GM19025 (cell line): ENCODE results near the gene COL4A2.
"Not testable (repeated sequence)": the region's sequence is repeated elsewhere in the genome, so short reads cannot be mapped to it uniquely, and the experiment has no call there.

ENCODE experiments used
- ATAC-seq: cut with Tn5 transposase; IDR thresholded peaks from one replicate; pipeline ENCODE4 v1.9.1; 2021; ENCODE audit warnings: mild to moderate bottlenecking, low read depth, moderate library complexity; ENCODE audit not compliant: unreplicated experiment

COL4A2 gene

DNA sequence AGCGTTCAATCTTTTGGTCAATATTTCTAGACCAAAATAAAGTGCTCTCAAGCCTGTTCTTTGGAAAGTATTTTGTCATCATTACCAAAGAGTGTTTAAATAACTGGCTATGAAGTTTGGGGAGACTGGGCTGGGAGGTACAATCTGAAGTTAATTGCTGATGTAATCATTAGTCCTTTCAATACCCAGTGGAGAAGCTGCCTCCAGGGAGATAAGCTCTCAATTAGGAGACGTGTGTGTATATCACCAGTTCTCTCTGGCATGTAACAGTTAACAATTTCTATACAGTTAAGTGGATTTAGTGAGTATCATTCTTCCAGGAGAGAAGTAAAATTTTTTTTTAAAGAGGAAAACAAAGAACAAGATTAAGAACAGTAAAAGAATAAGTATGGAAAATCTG is 1.5 kb upstream of the COL4A2 start:
- no peak for ATAC-seq

DNA sequence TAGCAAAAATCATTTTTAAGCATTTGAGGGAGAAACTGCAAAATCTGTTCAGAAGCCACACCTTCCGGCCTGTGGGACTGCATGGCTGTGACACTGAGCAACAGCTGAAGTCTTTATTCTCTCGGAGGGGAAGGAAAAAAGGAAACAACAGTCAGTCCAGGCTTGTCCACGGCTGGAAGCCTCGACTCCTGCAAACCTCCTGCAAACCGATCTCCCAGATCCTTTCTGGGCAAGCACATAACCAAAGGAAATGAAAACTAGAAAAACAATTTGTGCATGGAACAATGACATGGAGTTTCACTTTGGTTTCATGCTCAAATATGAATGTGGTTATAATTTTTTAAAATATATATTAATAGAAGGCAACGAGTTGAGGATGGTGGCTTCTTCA is 1.1 kb upstream of the COL4A2 start:
- no peak for ATAC-seq

DNA sequence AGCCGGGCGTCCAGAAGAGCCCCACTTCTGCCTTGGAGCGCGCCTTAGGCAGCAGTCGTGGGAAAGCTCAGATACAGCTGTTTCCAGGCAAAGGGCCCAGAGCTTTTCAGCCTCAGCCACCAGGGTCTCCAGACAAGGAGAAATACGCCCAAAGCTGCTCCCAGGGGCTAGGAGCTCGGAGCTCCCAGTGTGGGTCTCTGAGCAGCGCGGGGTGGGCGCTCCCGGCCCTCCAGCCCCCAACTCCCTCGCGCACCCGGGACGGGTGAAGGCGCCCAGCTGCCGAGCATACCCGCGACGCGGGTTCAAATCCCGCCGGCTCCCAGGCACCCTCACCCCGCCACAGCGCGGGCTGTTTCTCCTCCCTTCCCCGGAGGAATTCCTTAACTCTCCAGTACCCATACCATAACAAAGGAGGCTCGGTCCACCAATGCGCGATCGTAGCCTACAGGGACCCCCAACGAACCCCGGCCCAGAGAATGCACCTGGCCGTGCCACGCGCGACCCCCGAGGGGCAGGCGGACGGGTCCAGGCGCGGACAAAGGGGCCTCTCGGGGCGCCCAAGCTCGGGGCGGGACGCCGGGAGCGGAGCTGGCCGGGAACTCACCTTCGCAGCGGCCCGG is 634 bp upstream of the COL4A2 start:
- no peak for ATAC-seq

DNA sequence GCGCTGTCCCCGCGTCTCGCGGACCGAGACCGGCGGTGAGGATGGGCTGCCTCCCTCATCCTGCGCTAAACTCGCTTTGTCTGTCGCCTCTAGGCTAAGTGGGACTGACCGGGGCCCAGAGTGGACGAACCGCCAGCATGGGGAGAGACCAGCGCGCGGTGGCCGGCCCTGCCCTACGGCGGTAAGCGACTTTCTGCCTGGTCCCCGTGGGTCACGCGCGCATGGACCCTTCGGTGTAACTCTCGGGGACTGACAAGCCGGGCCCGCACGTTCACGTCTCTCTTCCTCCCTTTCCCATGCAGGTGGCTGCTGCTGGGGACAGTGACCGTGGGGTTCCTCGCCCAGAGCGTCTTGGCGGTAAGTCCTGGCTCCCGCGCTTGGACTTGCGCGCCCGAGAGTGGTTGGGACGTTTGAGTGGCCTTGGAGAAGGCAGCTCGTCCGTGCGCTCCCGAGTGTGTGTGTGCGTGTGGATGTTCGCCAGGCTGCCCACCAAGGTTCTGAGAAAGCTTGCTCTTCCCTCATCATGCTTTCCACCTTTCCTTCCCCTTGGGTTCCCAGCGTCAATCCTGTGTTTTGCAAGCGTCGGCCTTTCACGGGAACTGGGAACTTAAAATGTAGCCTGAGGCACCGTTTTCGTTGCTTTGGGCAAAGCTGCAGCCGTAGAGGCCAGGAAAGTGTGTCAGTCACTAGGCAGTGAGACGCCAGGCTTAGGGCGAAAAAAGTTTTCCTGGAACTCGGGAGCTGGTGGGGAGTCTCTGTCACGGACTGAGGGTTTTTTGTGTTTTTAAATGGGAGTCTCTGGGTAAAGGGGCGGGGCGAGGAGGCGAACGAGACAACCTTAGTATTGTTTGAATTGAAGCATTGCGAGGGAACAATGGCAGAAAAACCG is 927 bp downstream of the COL4A2 start:
- ATAC-seq, result no peak

DNA sequence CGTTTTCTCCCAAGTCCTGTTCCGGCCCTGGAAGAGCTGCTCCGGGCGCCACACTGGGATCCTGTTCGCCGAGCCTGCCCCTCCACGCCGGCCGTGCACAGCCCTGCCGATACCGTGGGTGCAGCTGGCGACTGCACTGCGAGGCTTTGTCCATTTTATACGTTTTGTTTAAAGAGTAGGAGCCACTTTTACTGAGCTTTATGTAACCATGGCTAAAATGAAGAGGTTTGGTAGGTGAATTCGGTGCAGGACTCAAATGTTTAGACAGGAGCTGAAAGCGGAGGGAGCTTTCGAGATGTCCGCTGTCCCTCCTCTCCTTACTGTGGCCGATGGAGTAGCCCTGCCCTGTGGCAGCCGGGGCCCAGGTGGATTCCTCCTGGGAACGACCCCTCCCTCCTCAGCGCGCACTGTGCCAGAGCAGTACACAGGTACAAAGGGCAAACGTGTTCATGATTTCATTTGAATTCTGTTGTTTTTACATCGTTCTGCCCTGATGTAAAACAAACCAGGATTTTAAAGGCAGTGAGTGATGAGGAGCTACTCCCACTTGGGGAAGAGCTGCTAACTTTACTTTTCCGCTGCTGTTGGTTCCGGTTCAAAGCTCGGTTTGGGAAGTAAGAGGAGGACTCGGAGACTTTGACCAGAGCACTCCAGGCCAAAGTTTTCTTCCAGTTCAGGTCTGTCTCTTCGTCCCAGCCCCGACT is 1.7 kb downstream of the COL4A2 start:
- ATAC-seq, result no peak

DNA sequence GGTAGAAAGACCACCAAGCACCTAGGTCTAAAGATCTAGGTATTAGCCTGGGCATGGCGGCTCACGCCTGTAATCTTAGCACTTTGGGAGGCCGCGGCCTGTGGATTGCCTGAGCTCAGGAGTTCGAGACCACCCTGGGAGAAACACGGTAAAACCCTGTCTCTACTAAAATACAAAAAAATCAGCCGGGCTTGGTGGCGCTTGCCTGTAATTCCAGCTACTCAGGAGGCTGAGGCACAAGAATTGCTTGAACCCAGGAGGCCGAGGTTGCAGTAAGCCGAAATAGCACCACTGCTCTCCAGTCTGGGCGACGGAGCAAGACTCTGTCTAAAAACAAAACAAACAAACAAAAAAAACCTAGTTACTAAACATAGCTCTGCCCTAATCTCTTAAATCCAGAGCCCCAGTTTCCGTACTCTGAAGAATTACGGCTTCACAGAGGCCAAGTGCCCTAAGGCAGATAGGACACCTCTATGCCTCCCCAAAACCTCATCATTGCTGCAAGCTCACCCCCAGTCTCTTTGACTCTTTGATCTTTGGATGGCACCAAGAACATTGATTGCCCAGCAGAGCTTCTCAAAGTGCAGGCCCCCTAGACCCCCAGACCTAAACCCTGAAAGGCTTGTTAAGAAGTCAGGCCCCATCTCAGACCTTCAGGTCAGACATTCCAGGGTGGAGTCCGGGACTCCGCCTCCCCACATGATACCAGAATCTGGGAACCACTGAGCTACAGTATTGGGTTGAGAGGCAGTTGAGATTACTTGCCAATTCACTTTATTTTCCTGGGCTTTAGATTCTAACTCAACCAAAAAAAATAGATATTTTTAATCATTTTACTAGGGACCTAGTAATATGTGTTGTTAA is 2.8 kb downstream of the COL4A2 start:
- ATAC-seq, result no peak

DNA sequence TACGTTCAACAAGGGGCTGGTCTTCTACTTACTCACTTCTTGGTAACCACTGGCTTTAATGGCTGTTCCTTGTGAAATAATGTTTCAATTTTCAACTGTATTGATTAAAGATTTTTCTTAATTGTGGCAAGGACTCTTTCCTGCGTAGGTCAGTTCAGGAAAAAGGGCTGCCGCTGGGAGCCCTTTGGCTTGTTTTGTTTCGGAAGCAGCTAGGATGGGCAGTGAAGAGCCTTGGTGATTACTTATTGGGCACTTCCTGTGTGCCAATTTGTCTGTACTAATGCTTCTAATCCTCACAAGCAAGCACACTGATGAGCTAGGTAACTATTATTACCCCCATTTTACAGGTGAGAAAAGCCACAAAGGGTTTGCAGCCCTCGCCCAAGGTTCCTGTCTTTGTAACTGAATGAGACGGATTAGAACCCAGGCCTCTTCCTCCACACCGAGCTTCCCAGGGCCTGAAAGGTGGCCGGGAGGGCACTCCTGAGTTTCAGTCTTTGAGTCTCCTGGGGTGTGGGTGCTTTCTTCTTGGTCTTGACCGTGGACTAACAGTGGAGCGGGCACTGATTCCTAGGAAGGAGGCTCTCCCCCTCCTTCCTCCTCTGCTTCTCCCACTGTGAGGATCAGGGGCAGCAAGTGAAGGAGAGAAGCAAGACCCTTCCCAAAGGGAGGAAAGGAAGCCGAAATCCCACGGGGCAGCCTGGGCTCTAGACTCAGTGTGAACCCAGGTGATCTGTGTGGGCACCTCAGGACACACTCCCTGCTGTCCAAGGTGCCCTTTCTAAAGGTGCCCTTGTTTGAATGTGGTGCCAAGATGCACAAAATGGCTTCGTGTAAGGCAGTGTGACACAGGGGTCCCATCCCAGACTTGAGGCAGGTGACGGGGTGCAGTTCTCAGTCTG is 3.7 kb downstream of the COL4A2 start:
- ATAC-seq, result no peak

DNA sequence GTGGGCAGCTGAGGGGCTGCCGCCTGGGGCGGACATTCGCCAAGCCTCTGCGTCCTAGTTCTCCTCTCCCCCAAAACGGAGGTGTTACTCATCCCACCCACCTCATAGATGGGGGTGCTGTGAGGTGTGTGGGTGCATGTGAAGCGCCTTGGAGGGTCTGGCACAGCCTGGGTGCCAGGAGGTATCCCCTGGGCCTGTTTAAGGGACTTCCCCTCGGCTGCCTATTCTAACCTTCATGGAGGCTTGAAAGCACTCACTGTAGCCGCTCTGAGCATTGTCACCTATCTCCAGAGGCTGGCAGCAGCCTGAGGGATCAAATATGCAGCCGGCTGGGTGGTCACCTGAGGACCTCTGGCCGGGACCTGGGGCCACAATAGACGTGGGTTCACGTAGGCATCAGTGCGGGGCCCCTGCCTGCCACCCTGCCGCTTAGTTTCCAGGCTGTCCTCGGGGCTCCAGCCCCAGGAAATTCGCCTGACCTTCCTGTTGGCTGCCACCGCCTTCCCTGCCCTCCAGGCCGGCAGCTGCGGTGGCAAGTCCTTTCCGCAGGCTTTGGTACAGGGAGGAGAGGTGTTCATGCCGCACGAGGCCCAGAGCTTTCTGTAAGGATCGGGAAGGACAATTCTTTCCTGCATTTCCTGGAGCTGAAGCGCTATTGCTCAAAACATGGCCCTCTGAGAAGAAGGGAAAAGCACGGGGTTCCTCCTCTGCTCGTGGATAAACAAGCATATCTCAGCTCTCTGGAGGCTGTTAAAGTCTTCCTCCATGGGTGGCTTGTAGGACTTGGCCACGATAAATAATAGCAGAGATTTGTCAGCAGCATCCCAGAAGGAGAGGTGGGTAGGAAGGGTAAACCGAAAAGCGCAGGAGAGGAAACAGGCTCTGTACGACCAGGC is 4.6 kb downstream of the COL4A2 start:
- no peak for ATAC-seq

DNA sequence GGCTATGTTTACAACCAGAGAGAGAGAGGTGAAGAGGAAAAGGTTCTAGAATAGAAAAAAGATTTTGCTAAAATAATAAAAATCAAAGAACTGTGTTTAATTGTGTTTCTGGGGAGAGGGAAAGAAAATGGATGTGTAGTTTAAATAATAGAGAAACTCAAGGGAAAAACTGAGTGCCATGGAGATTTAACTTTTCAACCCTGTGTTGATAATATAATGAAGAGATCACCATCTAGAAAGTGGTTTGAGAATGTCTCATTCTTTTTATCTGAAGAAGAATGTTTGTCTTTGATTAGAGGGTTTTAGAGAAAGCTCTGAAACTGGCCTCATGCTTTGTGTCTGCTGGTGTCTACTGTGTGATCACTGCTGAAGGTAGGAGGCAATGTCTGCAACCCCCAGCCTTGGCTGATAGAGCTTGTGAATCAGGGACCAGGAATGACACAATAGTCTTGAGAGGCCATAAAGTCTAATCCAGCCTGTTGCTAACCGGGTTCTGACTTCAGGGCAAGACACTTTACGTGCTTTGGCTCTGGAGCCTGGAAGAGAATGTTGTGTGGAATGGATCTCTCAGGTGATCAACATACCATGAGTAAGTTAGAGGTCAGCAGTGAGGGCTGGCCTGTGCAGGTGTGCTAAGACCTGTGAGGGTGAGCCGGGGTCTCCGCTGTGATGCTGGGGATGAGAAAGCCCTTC is 5.4 kb downstream of the COL4A2 start:
- ATAC-seq, result no peak

DNA sequence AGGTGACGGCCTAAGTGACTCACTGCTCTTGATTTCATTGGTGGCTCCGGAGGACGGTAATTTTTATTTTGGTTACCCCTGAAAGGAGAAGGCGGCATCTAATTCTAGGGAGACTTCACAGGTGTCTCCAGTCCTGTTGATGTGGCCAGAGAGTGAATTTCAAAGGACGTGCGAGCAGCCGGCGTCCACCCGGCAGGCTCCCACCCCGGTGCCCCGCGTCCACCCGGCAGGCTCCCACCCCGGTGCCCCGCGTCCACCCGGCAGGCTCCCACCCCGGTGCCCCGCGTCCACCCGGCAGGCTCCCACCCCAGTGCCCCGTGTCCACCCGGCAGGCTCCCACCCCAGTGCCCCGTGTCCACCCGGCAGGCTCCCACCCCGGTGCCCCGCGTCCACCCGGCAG is 6.2 kb downstream of the COL4A2 start:
- ATAC-seq, result not testable (repeated sequence)

DNA sequence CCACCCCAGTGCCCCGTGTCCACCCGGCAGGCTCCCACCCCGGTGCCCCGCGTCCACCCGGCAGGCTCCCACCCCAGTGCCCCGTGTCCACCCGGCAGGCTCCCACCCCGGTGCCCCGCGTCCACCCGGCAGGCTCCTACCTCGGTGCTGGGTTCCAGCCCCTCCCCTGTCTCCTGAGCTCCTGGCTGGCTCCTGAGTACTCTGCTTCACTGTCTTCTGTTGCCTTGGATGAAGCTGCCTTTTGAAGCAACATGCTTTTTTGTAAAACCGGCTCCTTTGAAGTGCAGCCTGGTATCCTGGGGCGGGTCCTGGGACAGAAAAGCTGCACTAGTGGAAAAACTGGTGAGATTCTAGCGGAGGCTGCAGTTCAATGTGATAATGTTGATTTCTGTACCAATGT is 6.6 kb downstream of the COL4A2 start:
- not testable (repeated sequence) for ATAC-seq

DNA sequence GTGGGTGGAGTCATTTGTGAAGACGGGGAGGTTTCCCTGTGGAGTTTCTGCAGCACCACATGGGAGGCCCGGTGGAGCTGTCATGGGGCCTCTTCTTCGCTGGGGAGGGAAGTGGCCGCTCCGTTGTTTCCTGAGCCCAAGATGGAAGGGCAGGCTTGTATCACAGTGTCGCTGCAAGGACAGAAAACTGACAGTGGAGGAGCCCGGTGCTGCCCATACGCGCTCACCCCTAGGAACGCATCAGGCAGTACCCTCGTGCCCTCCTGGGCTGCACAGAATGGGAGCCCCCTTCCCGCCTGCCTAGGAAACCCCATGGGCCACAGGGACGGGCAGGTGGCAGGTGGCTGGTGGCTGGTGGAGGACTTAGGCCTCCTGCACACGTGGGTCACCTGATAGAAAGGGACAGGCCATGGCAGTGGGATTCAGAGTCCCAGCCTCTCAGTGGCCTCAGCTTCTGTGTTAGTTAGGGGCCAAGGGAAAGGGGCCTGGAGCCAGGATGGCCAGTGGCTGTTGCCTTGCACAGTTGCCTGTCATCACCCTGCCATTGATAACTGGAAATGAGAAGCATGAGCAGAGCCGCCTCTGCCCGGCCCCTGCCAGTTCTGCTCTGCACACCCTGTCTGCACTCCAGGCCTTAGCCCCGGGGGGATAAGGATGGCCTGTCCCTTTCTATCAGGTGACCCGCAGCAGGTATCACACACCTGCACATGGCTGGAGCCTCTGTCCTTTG is 7.6 kb downstream of the COL4A2 start:
- ATAC-seq, result no peak

DNA sequence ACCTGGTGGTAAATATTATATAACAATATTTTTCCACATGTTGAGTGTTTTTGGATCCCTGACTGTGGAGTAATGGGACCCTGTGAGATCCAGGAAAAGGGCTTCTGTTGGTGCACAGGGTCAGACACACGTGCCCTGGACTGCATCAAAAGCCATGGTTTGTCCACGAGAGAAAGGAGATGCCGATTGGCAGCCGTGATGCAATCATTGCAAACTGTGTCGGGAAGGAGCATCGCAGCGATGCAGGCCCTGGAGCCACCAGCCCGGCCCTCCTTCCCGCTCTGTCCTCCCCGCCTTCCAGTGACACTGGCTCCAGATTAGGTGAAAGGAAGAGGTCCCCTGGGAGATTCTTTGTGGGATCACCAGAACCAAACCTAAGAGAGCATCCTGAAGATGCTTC is 9.1 kb downstream of the COL4A2 start:
- no peak for ATAC-seq

DNA sequence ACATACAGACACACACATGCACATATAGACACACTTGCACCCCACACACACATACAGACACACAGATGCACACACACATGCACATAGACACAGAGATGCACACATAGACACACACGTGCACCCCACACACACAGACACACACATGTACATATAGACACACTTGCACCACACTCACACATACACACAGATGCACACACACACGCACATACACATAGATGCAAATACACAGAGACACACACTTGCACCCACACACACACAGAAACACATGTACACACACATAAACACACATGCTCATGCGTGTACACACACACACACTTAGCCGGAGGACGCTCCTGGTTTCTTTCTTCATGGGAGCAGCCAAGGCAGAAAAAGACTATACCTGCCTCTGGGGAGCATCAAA is 10.0 kb downstream of the COL4A2 start:
- ATAC-seq, result no peak

DNA sequence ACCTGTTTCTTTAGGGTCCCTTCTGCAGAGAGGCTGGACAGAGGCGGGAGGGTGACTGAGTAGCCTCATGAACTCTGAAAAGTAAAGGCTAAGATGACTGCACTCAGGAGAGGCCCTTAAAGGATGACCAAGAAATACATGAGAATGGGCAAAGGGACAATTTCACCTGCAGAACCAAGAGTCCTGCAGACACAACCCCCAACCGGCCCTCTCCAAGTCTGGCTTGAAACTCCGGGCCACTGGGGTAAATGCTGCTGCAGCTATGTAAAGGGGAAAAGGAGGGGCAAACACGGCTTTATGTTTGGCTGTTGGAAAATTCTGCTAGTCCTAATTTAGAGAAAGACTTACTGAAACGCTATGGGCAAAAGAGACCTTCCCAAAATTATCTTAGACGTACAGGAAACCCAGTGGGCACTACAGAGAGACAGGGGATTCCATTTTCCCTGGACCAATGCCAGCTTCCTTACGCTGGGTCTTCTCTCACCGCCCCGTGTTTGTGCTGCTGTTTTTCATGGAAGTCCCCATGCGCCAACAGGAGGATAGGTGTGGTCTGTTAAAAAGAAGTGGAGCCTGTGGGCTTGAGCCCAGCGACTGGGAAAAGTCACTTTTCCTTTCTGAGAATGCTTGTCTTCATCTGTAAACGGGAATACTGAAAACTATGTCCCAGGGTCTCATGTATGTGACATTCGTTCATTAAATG is 10.6 kb downstream of the COL4A2 start:
- ATAC-seq, result no peak

DNA sequence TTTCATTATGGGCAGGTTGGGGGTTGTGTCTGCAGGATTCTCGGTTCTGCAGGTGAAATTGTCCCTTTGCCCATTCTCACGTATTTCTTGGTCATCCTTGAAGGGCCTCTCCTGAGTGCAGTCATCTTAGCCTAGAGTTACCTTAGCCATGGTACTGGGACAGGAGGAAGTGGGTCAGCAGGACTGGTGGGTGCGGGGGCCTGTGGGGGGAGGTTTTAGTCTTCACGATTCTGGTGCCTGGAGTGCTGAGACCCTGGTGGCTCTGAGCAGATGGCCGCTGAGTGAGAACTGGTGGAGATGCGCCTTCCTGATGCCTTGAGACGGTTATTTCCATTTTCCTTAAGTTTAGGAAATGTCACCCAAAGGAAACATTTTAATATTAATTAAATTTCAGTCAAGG is 11.8 kb downstream of the COL4A2 start:
- ATAC-seq, result no peak

DNA sequence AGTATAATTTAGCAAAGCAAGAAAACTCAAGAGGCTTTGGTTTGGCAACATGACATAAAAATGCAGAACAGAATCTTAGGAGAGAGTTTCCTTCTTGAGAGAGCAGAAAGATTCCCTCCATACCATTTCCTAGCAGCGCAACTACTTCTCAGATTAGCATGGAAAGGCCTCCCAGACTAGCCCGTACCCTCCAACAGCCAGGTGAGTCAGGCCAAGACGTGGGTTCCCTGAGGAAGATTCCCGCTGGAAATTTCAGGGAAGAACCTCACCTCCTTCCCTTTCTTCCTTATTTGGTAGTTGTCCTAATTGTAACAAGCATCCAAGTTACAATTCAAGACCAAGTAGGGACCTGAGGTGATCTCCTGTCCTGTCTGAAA is 12.3 kb downstream of the COL4A2 start:
- ATAC-seq, result no peak
